GM19455 (cell line): ENCODE results near the gene KLHDC7B.
A peak's percentile ranks its signal among the peaks of the same experiment; 100 is the strongest.

ENCODE experiments used
- ATAC-seq: cut with Tn5 transposase; IDR thresholded peaks from one replicate; pipeline ENCODE4 v1.9.1; 2021; ENCODE audit not compliant: unreplicated experiment

The KLHDC7B gene

GRCh38 chr22:50547263-50547985 lies 1.7 kb downstream of the KLHDC7B start:
- ATAC-seq: no peak

DNA sequence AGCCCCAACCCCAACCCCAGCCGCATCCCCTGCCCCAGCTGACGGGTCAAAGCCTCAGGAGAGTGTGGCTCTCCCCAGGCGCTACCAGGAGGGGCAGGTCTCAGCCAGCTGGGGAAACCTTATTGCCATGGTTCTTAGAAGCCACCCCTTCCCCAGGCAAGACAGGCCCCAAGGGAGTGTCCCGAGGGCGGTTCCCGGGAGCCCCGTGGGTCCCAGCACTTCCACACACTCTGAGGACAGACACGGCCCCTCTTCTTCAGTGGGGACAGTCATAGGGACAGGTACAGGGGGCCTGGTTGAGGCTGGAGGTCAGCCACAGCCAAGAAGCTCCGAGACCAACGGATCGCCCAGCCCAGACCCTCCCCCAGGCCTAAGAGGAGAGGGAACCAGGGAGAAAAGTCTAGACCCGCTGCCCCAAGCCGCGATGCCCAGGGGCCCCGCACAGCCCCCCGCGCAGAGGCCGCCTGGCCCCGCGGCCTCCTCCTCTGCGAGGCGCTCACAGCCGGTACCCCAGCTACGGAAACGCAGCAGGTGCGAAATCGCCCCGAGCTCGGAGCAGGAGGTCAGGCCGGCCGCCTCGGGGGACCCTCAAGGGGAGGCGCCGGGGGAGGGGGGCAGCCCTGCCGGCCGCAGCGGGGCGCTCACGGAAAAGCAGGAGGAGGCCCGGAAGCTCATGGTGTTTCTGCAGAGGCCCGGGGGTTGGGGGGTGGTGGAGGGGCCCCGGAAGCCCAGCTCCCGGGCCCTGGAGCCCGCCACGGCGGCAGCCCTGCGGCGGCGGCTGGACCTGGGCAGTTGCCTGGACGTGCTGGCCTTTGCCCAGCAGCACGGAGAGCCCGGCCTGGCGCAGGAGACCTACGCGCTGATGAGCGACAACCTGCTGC lies 2.6 kb downstream of the KLHDC7B start:
- ATAC-seq: no peak

DNA sequence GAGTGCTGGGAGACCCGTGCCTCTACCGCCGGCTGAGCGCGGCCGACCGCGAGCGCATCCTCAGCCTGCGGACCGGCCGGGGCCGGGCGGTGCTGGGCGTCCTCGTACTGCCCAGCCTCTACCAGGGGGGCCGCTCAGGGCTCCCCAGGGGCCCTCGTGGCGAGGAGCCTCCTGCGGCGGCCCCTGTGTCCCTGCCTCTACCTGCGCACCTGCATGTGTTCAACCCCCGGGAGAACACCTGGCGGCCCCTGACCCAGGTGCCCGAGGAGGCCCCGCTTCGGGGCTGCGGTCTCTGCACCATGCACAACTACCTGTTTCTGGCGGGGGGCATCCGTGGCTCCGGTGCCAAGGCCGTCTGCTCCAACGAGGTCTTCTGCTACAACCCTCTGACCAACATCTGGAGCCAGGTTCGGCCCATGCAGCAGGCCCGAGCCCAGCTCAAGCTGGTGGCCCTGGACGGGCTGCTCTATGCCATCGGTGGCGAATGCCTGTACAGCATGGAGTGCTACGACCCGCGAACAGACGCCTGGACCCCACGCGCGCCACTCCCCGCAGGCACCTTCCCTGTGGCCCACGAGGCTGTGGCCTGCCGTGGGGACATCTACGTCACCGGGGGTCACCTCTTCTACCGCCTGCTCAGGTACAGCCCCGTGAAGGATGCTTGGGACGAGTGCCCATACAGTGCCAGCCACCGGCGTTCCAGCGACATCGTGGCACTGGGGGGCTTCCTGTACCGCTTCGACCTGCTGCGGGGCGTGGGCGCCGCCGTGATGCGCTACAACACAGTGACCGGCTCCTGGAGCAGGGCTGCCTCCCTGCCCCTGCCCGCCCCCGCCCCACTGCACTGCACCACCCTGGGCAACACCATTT lies 3.5 kb downstream of the KLHDC7B start:
- ATAC-seq: no peak

GRCh38 chr22:50550395-50550794 lies 4.7 kb downstream of the KLHDC7B start:
- ATAC-seq: no peak

DNA sequence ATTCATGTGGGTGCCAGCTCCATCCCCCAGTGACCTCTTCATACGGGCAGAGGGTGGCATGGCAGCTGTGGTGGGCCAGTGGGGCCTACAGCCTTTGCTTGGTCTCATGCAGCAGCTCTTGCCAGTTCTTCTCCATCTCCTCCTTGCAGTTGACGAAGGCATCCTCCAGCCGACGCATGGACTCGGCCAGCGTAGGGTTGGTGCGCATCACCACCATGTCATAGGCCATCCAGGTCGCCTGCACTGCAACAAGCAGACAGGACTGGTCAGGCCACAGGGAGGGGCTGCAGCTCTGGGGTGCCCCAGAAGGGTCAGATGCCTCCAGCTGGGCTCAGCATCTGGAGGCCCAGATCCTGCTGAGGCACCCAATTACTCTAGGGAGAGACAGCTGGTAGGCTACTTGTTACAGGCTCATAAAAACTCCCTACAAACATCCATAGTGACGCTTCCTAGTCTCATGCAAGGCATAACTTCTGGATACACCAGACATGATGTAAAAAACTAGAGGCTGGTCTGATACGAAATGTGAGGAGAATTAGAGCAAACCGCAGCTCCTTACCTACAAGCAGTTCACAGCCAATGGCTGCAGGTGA lies 5.6 kb downstream of the KLHDC7B start:
- no peak for ATAC-seq

DNA sequence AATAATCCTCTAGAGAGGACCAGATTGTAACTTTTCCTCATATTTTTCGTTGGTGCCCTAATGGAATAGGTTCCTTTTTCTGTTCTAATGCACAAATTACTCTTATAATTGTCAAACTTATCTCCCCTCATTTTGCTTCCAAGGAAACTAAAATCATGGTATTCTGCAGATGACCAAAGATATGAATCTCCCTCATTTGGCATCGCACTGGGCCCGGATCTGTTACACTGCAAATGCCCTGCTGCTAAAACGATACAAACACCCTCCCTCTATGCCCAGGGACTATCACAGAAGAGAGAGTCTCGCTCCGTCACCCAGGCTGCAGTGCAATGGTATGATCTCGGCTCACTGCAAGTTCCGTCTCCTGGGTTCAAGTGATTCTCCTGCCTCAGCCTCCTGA lies 7.6 kb downstream of the KLHDC7B start:
- no peak for ATAC-seq

DNA sequence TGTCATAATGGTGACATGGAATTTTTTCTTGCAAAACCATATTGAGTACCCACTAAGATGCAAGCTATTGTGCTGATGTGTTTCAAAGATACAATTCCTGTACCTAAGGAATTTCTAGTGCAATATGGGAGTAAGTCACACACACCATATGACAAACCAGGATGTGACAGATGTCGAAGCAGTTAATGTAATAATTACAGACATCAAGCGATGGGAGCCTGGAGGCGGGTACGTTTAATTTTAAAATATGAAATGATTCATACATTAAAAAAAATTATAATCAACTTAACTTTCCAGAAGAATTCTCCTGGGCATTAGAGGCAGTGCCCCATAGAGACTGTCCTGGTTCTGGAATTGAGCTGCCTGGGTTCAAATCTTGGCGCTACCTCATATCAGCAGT lies 11.0 kb downstream of the KLHDC7B start:
- no peak for ATAC-seq

GRCh38 chr22:50560034-50560433 lies 14.3 kb downstream of the KLHDC7B start:
- no peak for ATAC-seq

- no peak for ATAC-seq
These were observed 16.0 kb downstream of the KLHDC7B start for GRCh38 chr22:50561401-50562358.

- peak; percentile 94 for ATAC-seq
These were observed 17.1 kb downstream of the KLHDC7B start, which contains the start of gene SYCE3 for GRCh38 chr22:50562523-50563412. SYCE3 (minus strand) TSS chr22:50562919; CDS start chr22:50556405, 6,514 bp downstream.

- no peak for ATAC-seq
These were observed 17.9 kb downstream of the KLHDC7B start for GRCh38 chr22:50563413-50564160.

GRCh38 chr22:50564289-50564688 lies 18.6 kb downstream of the KLHDC7B start:
- ATAC-seq: no peak

- no peak for ATAC-seq
These were observed 22.1 kb downstream of the KLHDC7B start for GRCh38 chr22:50567721-50568252.

GRCh38 chr22:50568626-50569025 lies 22.9 kb downstream of the KLHDC7B start:
- ATAC-seq: no peak

DNA sequence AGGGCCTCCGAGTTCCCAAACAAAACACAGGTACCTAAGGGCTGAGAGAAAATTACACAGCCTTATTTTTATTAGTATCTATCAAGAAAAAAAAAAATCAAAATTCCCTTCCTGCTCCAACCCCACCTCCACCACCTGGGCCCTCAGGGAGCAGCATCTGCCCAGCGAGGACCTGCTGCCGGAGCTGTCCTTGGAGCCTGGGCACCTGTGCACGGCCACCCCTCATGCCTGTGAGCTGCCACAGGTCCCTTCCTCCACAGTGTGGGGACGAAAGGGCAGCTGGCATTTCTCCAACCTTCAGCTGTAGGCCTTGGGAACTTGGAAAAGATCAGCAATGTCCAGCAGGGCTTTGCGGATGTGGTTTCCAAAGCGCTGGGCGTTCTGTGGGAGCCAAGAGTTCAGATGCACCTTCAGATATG lies 23.4 kb downstream of the KLHDC7B start:
- no peak for ATAC-seq

GRCh38 chr22:50569896-50570535 lies 24.3 kb downstream of the KLHDC7B start:
- ATAC-seq: no peak

GRCh38 chr22:50570861-50571260 lies 25.2 kb downstream of the KLHDC7B start:
- no peak for ATAC-seq
